Stimulated activated CD8-positive, alpha-beta memory T cell treated with anti-CD3 and anti-CD28 coated beads, Interleukin-4, amount 100 ng/mL, for 24 hours (primary cell): ENCODE results near the gene GJC2.
"Not testable (repeated sequence)": the region's sequence is repeated elsewhere in the genome, so short reads cannot be mapped to it uniquely, and the experiment has no call there.

Source experiments
- DNase-seq: peaks from one replicate; pipeline ENCODE4 v3.0.0-alpha.2; 2020; ENCODE audit warnings: low read depth

Gene GJC2

DNA sequence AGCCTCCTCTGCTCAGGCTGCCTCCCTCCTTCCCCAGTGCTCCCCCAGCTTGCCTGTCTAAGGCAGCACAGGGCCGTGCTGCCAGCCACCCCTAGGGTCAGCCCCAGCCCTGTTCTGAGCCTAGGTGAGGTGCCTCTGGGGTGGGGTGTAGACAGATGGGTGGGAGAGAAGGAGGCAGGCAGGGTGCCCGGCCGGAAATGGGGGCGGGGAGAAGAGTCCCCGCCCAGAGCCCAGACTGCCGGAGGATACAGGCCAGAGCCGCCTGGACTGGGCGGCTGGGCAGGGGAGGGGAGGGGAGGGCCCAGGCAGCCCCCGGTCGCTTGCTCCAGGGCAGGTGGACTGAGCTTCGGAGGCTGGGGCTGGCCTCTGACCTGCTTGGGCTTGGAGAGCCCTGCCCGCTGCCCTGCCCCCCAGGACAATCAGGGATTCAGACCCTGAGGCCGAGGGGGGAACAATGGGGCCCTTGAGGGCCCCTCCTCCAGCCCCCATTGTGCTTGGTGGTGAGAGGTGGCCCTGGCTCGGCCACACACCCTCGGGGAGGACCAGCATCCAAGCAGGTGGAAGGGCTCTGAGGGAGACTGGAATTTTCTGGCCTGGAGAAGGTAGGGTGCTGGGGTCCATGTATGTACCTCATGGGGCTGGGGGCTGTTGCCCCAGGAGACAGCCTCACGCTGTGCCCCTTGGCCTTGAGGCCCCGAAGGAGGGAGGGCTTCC, at the start of gene GJC2:
TSS of gene GJC2 (plus strand) at position 525 of the 714 bp plus-strand sequence. CDS start 7,829 bp downstream, outside the sequence.
- DNase-seq: no peak

DNA sequence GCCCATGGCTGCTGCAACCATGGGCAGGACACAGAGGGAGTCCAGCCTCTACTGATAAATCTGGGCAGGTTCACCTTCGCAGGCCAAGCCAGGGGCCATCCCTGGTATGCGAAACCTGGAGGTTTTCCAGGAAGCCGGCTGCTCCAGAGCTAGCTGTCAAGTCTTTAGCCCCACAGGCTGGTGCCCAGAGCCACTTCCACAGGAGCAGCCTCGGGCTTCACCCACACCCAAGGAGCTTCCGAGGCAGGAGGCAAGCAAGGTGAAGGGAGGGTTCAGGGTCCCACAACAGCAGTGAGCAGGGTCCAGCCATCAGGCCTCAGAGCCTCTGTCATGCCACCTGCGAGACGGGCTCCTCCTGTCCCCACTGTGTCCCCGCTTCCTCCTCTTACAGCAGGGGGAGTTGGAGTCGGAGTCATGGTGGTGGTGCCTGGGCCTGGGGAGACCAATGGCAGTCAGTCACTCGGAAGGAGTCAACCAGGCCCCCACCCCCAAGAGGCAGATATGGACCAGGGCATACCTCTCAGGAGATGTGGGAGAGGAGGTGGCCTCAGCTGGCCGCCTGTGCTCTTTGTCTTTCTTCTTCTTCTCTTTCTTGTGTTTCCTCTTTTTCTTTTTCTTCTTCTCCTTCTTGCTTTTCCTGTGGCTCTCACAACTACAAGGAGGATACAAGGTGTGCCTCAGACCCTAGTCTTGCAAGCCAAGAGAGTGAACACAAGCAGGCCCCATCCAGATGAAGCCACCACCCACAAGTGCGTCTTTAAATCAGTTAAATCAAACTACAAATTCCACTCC, 48.7 kb upstream of the GJC2 start:
- no peak for DNase-seq

- no peak for DNase-seq
Measured at GRCh38 chr1:228101614-228101993, 48.1 kb upstream of the GJC2 start.

GRCh38 chr1:228101994-228102790, 47.5 kb upstream of the GJC2 start:
- peak; percentile 32 for DNase-seq

DNA sequence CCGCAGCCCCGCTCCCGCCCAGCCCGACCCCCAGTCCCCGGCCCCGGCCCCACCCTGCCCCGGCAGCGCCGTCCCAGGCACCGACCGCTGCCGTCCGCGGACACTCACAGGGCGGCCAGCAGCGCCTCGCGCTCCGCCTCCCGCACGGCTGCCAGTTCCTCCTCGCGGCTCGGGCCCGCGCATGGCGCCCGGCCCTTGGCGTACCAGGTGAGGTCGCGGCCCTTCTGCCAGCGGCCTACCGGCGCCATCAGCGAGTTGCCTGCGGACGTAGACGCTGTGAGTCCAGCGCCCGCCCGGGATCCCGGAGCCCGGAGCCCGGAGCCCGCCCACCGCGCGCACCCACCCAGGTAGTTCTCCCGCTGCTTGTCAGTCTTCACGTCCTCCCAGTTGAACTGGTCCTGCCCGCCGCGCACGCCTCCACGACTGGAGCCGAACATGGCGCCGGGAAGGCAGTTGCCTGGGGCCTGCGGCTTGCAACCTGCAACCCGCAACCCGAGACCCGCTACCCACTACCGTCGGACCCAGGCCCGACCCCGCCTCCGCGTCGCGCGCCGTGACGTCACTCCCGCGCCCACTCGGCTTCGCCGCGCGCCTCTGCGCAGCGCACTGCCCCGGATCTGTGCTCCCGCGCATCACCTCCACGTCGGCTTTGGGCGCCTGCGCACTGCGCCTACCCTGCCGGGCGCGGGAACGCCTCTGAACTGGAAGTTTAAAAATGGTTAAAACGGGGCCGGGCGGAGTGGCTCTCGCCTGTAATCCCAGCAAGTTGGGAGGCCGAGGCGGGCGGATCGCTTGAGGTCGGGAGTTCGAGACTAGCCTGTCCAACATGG, 46.7 kb upstream of the GJC2 start, which contains the start of gene C1orf35:
TSS of gene C1orf35 (minus strand) at position 535 of the 830 bp plus-strand sequence. CDS start at position 437, 98 bp downstream.
- peak; percentile 96 for DNase-seq

DNA sequence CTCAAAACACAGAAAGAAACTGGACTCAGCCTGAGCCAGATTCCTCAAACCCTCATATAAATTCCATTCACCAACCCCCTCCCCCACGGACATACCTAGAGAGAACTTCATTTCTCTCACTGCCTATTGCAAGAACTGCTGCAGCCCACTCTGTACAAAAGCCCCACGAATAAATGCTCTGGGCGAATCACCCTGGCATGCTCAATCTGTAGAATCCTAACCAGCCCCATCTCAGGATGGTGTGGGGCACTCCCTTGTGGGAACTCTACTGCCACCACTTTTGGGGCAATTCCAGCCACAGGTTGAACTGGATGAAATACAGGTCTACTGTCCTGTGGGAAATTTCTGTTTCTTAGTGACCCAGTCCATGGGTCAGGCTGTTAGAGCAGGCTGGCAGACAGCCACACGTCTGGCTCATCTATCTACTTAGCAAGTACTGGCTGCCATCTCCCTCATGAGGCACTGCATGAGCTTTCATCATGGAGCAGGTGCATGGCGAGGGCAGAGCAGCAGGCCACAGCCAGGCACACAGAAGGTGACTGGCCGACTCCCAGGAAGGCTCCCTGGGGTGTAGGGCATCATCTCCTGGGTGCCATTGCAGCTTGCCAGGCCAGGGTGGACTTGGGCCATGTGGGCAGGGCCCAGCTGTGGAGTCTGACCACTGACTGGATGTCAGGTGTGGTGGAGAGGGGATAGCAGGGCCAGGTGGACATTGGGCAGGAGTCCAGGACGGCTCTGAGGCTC, 45.0 kb upstream of the GJC2 start:
- DNase-seq: no peak

GRCh38 chr1:228105270-228105995, 44.3 kb upstream of the GJC2 start:
- DNase-seq: no peak

DNA sequence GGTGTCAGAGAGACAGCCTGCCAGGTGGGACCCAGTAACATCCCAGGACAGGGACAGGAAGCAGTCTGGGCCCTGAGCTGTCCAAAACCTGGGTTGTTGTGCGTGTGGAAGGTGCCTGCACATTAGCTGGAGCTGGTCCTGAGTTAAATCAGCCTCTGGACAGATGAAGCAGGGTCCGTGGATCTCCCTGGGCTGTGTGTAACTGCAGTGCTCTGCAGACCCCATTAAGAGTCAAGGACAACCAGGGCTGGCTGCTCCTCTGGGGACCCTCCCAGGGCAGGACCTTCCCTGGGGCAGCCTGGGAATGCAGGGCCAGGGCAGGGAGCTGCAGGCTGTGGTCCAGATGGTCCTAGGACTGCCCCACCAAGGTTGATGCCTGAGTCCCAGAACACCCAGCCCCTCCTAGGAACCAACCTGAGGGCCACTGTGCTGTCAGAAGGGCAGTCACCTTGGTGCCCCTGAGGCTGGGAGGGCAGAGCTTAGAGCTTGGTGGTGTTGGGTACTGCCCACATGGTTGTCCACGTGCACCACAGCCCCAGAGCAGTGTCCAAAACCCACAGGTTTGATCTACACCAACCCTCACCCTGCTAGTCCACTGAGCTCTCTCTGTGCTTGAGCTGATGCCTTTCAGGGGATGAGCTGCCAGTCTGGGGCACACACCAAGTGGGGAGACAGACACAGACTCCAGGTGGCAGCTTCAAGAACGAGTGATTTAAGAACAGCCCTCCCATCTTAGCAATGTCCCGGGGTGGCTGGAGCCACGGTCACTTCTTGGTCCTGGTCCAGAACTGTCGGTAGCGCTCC, 43.5 kb upstream of the GJC2 start:
- no peak for DNase-seq

DNA sequence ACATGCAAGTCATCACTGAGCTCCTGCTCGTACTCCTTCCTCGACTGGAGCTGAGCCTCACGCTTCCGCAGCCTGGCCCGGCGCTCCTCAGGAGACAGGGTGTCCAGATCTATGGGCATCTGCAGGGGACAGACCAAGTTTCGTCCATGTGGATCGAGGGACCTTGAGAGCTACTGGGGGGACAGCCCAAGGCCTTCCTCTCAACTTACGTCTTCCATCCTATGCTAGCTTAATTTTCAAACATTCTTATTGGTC, 43.0 kb upstream of the GJC2 start:
- no peak for DNase-seq

DNA sequence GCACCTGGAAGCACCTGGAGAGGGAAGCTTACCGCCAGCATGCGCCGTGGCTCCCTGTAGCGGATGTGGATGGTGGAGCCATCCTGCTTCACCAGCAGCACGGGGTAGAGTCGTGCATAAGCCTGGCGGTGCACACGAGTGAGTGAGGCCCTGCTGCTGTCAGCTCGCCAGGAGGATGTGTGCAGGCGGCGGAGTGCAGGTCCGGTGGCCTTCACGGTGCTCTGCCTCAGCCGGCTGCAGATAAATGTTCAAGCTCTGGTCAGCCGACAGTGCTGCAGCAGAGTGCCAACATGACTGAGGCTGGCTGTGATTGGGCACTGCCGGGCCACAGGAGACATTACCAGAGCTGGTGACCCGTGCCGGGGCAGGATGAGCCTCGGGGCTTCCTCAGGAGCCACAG, 42.1 kb upstream of the GJC2 start:
- DNase-seq: no peak

DNA sequence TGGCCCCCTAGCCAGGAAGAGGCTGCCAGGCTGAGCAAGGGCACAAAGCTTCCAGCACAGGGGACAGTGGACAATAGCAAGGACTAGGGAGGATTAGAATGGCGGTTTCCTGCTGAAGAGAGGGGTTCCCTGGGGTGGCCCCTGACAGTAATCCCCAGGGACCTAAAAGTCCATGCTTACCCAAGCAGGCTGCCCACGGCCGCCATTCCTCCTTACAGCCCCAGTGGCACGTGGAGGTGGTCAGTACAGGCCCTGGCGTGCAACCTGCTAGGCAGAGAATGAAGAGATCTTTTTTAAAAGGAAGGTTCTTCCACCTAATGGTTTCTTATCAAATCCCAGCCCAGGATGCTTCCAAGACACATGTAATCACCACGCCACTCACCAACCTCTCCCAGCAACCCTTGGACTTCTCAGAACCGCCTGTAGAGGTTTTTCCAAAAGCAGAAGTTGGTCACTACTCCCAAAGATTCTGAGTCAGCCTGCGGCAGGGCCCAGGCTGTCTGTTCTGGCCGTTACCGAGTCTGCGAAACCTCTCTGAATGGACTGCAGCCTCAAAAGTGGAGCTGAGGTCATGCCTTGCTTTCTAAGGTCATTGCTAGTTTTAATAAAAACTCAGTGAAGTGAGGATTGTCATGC, 41.6 kb upstream of the GJC2 start:
- no peak for DNase-seq

DNA sequence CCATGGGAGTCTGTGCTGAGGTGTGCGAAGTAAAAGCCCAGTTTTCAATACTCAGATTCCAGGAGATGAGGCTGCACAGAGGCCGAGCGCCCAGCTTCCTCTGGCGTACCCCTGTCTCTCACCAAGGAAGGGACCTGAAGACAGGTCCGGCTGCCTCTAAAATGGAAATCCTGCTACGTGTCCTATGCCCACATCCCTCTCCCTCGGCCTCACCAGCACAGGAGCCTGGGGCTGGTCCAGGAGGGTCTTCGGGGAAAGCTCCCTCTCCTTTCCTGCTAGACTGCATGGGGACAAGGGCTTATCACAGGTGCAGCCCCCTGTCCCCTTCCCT, 41.0 kb upstream of the GJC2 start:
- DNase-seq: no peak

- peak; percentile 97 for DNase-seq
Measured at GRCh38 chr1:228109073-228109961, 40.4 kb upstream of the GJC2 start, which contains the start of gene MRPL55. Gene MRPL55, minus strand, starts transcription at chr1:228109299. Its CDS starts 1,039 bp downstream, at chr1:228108260.

DNA sequence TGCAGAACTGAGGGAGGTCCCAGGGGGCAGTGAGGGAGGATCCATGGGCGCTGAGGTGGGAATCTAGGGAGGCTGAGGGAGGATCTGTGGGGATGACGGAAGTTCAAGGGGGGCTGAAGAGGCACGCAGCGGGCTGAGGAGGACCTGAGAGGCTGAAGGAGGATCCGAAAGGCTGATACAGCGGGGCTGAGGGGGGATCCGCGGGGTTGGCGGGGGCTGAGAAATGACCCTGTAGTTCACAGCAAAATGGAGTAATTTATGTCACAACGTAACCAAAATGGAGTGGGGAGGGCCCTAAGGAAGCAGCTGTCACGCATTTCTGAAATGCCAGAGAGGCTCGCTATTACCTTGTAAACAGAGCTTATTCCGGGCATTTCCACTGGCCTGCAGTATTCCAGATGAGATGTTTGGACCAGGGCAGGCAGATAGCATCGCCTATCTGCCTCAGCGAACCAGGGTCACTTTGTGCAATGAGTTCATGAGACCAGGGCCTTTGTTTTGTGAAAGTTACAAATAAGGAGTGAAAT, 39.7 kb upstream of the GJC2 start:
- no peak for DNase-seq

- no peak for DNase-seq
Measured at GRCh38 chr1:228110556-228110955, 39.2 kb upstream of the GJC2 start.

- not testable (repeated sequence) for DNase-seq
Measured at GRCh38 chr1:228111315-228111714, 38.4 kb upstream of the GJC2 start.

GRCh38 chr1:228112167-228112566, 37.6 kb upstream of the GJC2 start:
- DNase-seq: no peak

DNA sequence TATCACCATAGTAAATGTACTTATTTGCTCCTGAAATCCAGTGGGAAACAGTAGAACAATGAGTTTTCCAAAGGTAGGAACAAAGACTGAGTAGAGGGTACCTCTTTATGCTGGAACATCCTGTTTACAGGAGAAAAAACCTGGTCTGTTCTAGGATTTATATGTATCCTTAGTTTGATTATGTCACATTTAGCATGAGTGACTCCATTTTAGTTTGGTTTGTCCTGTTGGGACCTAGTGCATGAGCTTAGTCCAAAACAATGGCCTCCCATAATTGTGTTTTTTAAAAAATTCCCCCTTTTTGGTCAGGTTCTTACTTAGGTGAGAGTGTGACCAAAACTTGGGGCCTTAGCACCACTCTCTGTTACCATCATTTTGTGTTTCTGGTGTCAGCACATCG, 37.1 kb upstream of the GJC2 start:
- no peak for DNase-seq
